Mesenchymal stem cell (in vitro differentiated cells and primary cell): ENCODE measurements around the gene RAB1A.
A peak's percentile ranks its signal among the peaks of the same experiment; 100 is the strongest.

Experiments used
- DNase-seq: peaks from one replicate; pipeline ENCODE4 v3.0.0-alpha.2; 2013
- H2AFZ ChIP-seq: one replicate; pipeline ENCODE4 v1.6.1; 2013; ENCODE audit warnings: low read depth, mild to moderate bottlenecking, control low read depth, inconsistent platforms, low read length, moderate library complexity
- H2AK5ac ChIP-seq: 2 replicates; pipeline ENCODE4 v1.6.1; 2013; ENCODE audit warnings: low read length, moderate library complexity, mild to moderate bottlenecking, inconsistent platforms; ENCODE audit not compliant: severe bottlenecking
- H2BK120ac ChIP-seq: one replicate; pipeline ENCODE4 v1.6.1; 2013; ENCODE audit warnings: low read depth, mild to moderate bottlenecking, inconsistent platforms, low read length, moderate library complexity
- H2BK12ac ChIP-seq, 2 experiments: one replicate each; pipeline ENCODE4 v1.6.1; 2013; ENCODE audit warnings: inconsistent platforms in 2 of 2, low read length in 2 of 2, mild to moderate bottlenecking in 2 of 2, moderate library complexity in 2 of 2, control low read depth in 1 of 2
- H2BK15ac ChIP-seq: one replicate; pipeline ENCODE4 v1.6.1; 2013; ENCODE audit warnings: mild to moderate bottlenecking, low read depth, inconsistent platforms; ENCODE audit not compliant: poor library complexity, severe bottlenecking
- H2BK5ac ChIP-seq: 2 replicates; pipeline ENCODE4 v1.6.1; 2013; ENCODE audit warnings: low read depth, mild to moderate bottlenecking, low read length, control low read depth, inconsistent platforms; ENCODE audit not compliant: poor library complexity, severe bottlenecking
- H3K14ac ChIP-seq, 2 experiments: one replicate each; pipeline ENCODE4 v1.6.1; 2013; ENCODE audit warnings: inconsistent platforms in 2 of 2, low read length in 2 of 2, control low read depth in 1 of 2, mild to moderate bottlenecking in 1 of 2, moderate library complexity in 1 of 2
- H3K18ac ChIP-seq, 2 experiments: one replicate each; pipeline ENCODE4 v1.6.1; 2013; ENCODE audit warnings: inconsistent platforms in 2 of 2, low read length in 2 of 2, control low read depth in 1 of 2, low read depth in 1 of 2, mild to moderate bottlenecking in 1 of 2
- H3K23ac ChIP-seq, 2 experiments: one replicate each; pipeline ENCODE4 v1.6.1; 2013; ENCODE audit warnings: inconsistent platforms in 2 of 2, low read length in 2 of 2, mild to moderate bottlenecking in 2 of 2, moderate library complexity in 2 of 2, control low read depth in 1 of 2
- H3K27ac ChIP-seq: 2 replicates; pipeline ENCODE4 v1.5.1; 2013; ENCODE audit warnings: mild to moderate bottlenecking, moderate library complexity, low read length, control low read depth, inconsistent platforms; ENCODE audit not compliant: poor library complexity, severe bottlenecking
- H3K27me3 ChIP-seq, 2 experiments: 2 replicates each; pipeline versions ENCODE4 v1.6.1 to v1.7.0; 2013; ENCODE audit warnings: low read length in 2 of 2, mild to moderate bottlenecking in 2 of 2, moderate library complexity in 2 of 2, control low read depth in 1 of 2, inconsistent platforms in 1 of 2; ENCODE audit not compliant: control insufficient read depth in 1 of 2, insufficient read depth in 1 of 2
- H3K36me3 ChIP-seq, 2 experiments: 2 replicates each; pipeline versions ENCODE4 v1.6.1 to v1.7.0; 2013; ENCODE audit warnings: low read length in 2 of 2, control low read depth in 1 of 2, inconsistent platforms in 1 of 2, low read depth in 1 of 2, mild to moderate bottlenecking in 1 of 2; ENCODE audit not compliant: insufficient read depth in 2 of 2, control insufficient read depth in 1 of 2
- H3K4ac ChIP-seq, 2 experiments: one replicate each; pipeline ENCODE4 v1.6.1; 2013; ENCODE audit warnings: inconsistent platforms in 2 of 2, low read length in 2 of 2, mild to moderate bottlenecking in 2 of 2, moderate library complexity in 2 of 2, control low read depth in 1 of 2, low read depth in 1 of 2
- H3K4me1 ChIP-seq: 2 replicates; pipeline ENCODE4 v1.6.1; 2013; ENCODE audit warnings: low read depth, low read length, control low read depth; ENCODE audit not compliant: control insufficient read depth, insufficient read depth
- H3K4me2 ChIP-seq: 2 replicates; pipeline ENCODE4 v1.6.1; 2013; ENCODE audit warnings: low read length, mild to moderate bottlenecking, inconsistent platforms; ENCODE audit not compliant: poor library complexity, severe bottlenecking
- H3K4me3 ChIP-seq, 2 experiments: 2 replicates each; pipeline versions ENCODE4 v1.5.1 to v1.7.0; 2013; ENCODE audit warnings: low read length in 2 of 2, mild to moderate bottlenecking in 2 of 2, control low read depth in 1 of 2, low read depth in 1 of 2; ENCODE audit not compliant: insufficient read depth in 1 of 2
- H3K79me1 ChIP-seq: replicated peaks from 2 replicates; pipeline ENCODE4 v1.6.1; 2013; ENCODE audit warnings: mild to moderate bottlenecking, control low read depth, low read length, inconsistent platforms; ENCODE audit not compliant: poor library complexity, severe bottlenecking
- H3K9ac ChIP-seq: 2 replicates; pipeline ENCODE4 v1.7.0; 2013; ENCODE audit warnings: mild to moderate bottlenecking, low read length, moderate library complexity
- H3K9me3 ChIP-seq: 2 replicates; pipeline ENCODE4 v1.7.0; 2013; ENCODE audit warnings: mild to moderate bottlenecking, low read length; ENCODE audit not compliant: control insufficient read depth
- H4K8ac ChIP-seq: one replicate; pipeline ENCODE4 v1.6.1; 2013; ENCODE audit warnings: inconsistent platforms, mild to moderate bottlenecking, low read length, moderate library complexity
- H4K91ac ChIP-seq: one replicate; pipeline ENCODE4 v1.6.1; 2013; ENCODE audit warnings: mild to moderate bottlenecking, low read length, inconsistent platforms
- WGBS: methylation state at CpG from one replicate; pipeline ENCODE4 v1.1.7; 2013; ENCODE audit warnings: mixed read lengths; 5-methylcytosine and 5-hydroxymethylcytosine counted together

Gene RAB1A

GRCh38 chr2:65043001-65043400, 86.9 kb downstream of the RAB1A start:
- 75% methylated on average over 2 of the region's 2 CpGs for WGBS
- no peak overlapping the region for H3K23ac ChIP-seq
- no peak overlapping the region for H2BK5ac ChIP-seq
- H3K14ac ChIP-seq = no peak overlapping the region
- H4K8ac ChIP-seq = no peak overlapping the region
- no peak overlapping the region for H2BK15ac ChIP-seq
- H3K4me1 ChIP-seq = peaks cover 8% of the 10 kb centered on the region
- H3K36me3 ChIP-seq = no peaks in the 10 kb centered on the region
- H3K9me3 ChIP-seq = peaks cover 10% of the 10 kb centered on the region
- H4K91ac ChIP-seq = no peak overlapping the region
- no peak overlapping the region for H3K4me2 ChIP-seq
- H3K4ac ChIP-seq = no peak overlapping the region
- no peak overlapping the region for H2AFZ ChIP-seq
- DNase-seq = no peak
- H2BK12ac ChIP-seq = no peak overlapping the region
- H3K79me1 ChIP-seq = no peaks in the 10 kb centered on the region
- no peak overlapping the region for H3K4me3 ChIP-seq
- no peak overlapping the region for H2AK5ac ChIP-seq
- no peak overlapping the region for H3K27ac ChIP-seq
- no peaks in the 10 kb centered on the region for H3K27me3 ChIP-seq
- no peak overlapping the region for H2BK120ac ChIP-seq
- no peak overlapping the region for H3K9ac ChIP-seq
- H3K18ac ChIP-seq = no peak overlapping the region

GRCh38 chr2:65040400-65041261, 89.3 kb downstream of the RAB1A start:
- H2AFZ ChIP-seq = no peak overlapping the region
- no peak overlapping the region for H3K27ac ChIP-seq
- no peak overlapping the region for H4K91ac ChIP-seq
- WGBS = 41% methylated on average over 11 of the region's 13 CpGs
- H3K4me3 ChIP-seq = peak overlapping the region in 1 of 2 experiments; percentile 70
- H3K4ac ChIP-seq = no peak overlapping the region
- H3K9me3 ChIP-seq = peaks cover 10% of the 10 kb centered on the region
- H3K14ac ChIP-seq = no peak overlapping the region
- no peak overlapping the region for H2BK120ac ChIP-seq
- peak overlapping the region; percentile 67 for H3K4me2 ChIP-seq
- no peak overlapping the region for H3K23ac ChIP-seq
- H3K4me1 ChIP-seq = peaks cover 6% of the 10 kb centered on the region
- H2BK5ac ChIP-seq = no peak overlapping the region
- H3K36me3 ChIP-seq = no peaks in the 10 kb centered on the region
- H3K79me1 ChIP-seq = no peaks in the 10 kb centered on the region
- no peak overlapping the region for H2AK5ac ChIP-seq
- no peak overlapping the region for H2BK15ac ChIP-seq
- DNase-seq = peak; percentile 81
- peak overlapping the region; percentile 68 for H3K9ac ChIP-seq
- H2BK12ac ChIP-seq = no peak overlapping the region
- H3K27me3 ChIP-seq = no peaks in the 10 kb centered on the region
- no peak overlapping the region for H3K18ac ChIP-seq
- no peak overlapping the region for H4K8ac ChIP-seq

GRCh38 chr2:65039640-65040039, 90.3 kb downstream of the RAB1A start:
- no peak overlapping the region for H2AFZ ChIP-seq
- no peaks in the 10 kb centered on the region for H3K79me1 ChIP-seq
- no peak overlapping the region for H2BK12ac ChIP-seq

GRCh38 chr2:65037178-65037577, 92.7 kb downstream of the RAB1A start:
- no peak for DNase-seq
- Histone ChIP-seq H4K8ac (no peak overlapping the region), H2BK120ac (no peak overlapping the region), H3K9ac (no peak overlapping the region), H3K4me2 (no peak overlapping the region), H3K4me3 (no peak overlapping the region), H2AFZ (no peak overlapping the region), H3K4me1 (no peaks in the 10 kb centered on the region), H3K4ac (no peak overlapping the region), H2AK5ac (no peak overlapping the region), H3K18ac (no peak overlapping the region), H3K14ac (no peak overlapping the region), H2BK5ac (no peak overlapping the region), H2BK12ac (no peak overlapping the region), H4K91ac (no peak overlapping the region), H3K23ac (no peak overlapping the region), H2BK15ac (no peak overlapping the region), H3K9me3 (no peaks in the 10 kb centered on the region), H3K27me3 (peaks cover 0 to 3% of the 10 kb centered on the region in 2 experiments), H3K79me1 (no peaks in the 10 kb centered on the region), H3K36me3 (no peaks in the 10 kb centered on the region), H3K27ac (no peak overlapping the region)
- WGBS = 92% methylated on average over 3 of the region's 3 CpGs

More at GRCh38 chr2:65039640-65040039, 90.3 kb downstream of the RAB1A start:
- Histone ChIP-seq H4K8ac (no peak overlapping the region), H3K23ac (no peak overlapping the region), H3K18ac (no peak overlapping the region), H3K9ac (no peak overlapping the region), H4K91ac (no peak overlapping the region), H2BK120ac (no peak overlapping the region), H3K4me1 (peaks cover 2% of the 10 kb centered on the region), H3K27me3 (no peaks in the 10 kb centered on the region), H3K4ac (no peak overlapping the region), H2BK5ac (no peak overlapping the region), H3K9me3 (peaks cover 8% of the 10 kb centered on the region), H2AK5ac (no peak overlapping the region), H3K36me3 (no peaks in the 10 kb centered on the region), H3K14ac (no peak overlapping the region), H3K4me3 (no peak overlapping the region), H2BK15ac (no peak overlapping the region), H3K4me2 (no peak overlapping the region), H3K27ac (no peak overlapping the region)
- no peak for DNase-seq
- WGBS = 93% methylated on average over 2 of the region's 3 CpGs
